ENCODE results near the gene ALG5. TPM values are rescaled to one million over a fixed set of nuclear protein-coding genes. Genes with fewer than 3 reads are reported as not detected.

The ALG5 gene
- polyA plus RNA-seq, 2 donors, result 17.0 to 26.2 TPM

GRCh38 chr13:36910545-36910944, 88.6 kb downstream of the ALG5 start:
- Histone ChIP-seq H3K27me3 (ENCODE audit: control insufficient read depth in 1 of 2, insufficient read depth in 2 of 2, low read length in 2 of 2) (no peaks in the 10 kb centered on the region), H3K4me1 (ENCODE audit: control insufficient read depth in 2 of 2, insufficient read depth in 2 of 2, low read length in 1 of 2) (no peaks in the 10 kb centered on the region), H3K4me3 (ENCODE audit: low read depth in 1 of 2, low read length in 2 of 2) (no peak overlapping the region), H3K27ac (ENCODE audit: low read depth in 2 of 2, low read length in 1 of 2) (no peak overlapping the region), H3K9me3 (ENCODE audit: control insufficient read depth in 2 of 2, insufficient read depth in 1 of 2, low read depth in 1 of 2, low read length in 1 of 2) (no peaks in the 10 kb centered on the region), H3K36me3 (ENCODE audit: control insufficient read depth in 2 of 2, insufficient read depth in 2 of 2, low read length in 1 of 2) (no peaks in the 10 kb centered on the region)
- whole genome bisulfite sequencing, 2 donors, result 98 to 100% methylated on average over 1 of the region's 1 CpG

DNA sequence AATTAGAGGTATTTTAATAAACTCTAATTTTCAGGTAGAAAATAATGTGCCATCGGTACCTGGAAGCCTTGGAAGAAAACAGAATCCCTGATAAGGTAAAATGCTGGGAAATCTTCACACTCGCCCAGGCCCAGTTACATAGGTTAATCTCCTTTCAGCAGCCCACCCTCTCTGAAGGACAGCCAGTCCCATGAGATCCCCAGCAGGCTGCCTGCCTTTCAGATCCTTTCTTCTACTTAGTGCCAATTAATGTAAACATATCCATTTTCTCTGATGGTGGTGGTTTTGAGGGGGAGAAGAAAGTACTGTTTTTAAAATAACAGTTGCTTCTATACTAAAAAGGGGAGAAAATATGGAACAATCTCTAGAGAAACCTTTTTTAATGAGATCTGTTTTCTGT, 91.3 kb downstream of the ALG5 start:
- H3K9me3 ChIP-seq (ENCODE audit: control insufficient read depth in 2 of 2, insufficient read depth in 1 of 2, low read depth in 1 of 2, low read length in 1 of 2), result no peaks in the 10 kb centered on the region
- no peak overlapping the region for H3K27ac ChIP-seq (ENCODE audit: low read depth in 2 of 2, low read length in 1 of 2)
- no peaks in the 10 kb centered on the region for H3K36me3 ChIP-seq (ENCODE audit: control insufficient read depth in 2 of 2, insufficient read depth in 2 of 2, low read length in 1 of 2)
- WGBS, 2 donors, result 90 to 91% methylated on average over 2 of the region's 2 CpGs
- H3K4me3 ChIP-seq (ENCODE audit: low read depth in 1 of 2, low read length in 2 of 2), result no peak overlapping the region
- H3K4me1 ChIP-seq (ENCODE audit: control insufficient read depth in 2 of 2, insufficient read depth in 2 of 2, low read length in 1 of 2), result no peaks in the 10 kb centered on the region
- no peaks in the 10 kb centered on the region for H3K27me3 ChIP-seq (ENCODE audit: control insufficient read depth in 1 of 2, insufficient read depth in 2 of 2, low read length in 2 of 2)

- H3K4me1 ChIP-seq (ENCODE audit: control insufficient read depth in 2 of 2, insufficient read depth in 2 of 2, low read length in 1 of 2), result no peaks in the 10 kb centered on the region
- no peak overlapping the region for H3K4me3 ChIP-seq (ENCODE audit: low read depth in 1 of 2, low read length in 2 of 2)
- no peaks in the 10 kb centered on the region for H3K27me3 ChIP-seq (ENCODE audit: control insufficient read depth in 1 of 2, insufficient read depth in 2 of 2, low read length in 2 of 2)
- 91 to 92% methylated on average over 4 of the region's 4 CpGs for WGBS, 2 donors
- no peaks in the 10 kb centered on the region for H3K36me3 ChIP-seq (ENCODE audit: control insufficient read depth in 2 of 2, insufficient read depth in 2 of 2, low read length in 1 of 2)
- H3K9me3 ChIP-seq (ENCODE audit: control insufficient read depth in 2 of 2, insufficient read depth in 1 of 2, low read depth in 1 of 2, low read length in 1 of 2), result no peaks in the 10 kb centered on the region
- no peak overlapping the region for H3K27ac ChIP-seq (ENCODE audit: low read depth in 2 of 2, low read length in 1 of 2)
Observed at GRCh38 chr13:36907266-36907665, 91.9 kb downstream of the ALG5 start.

GRCh38 chr13:36905944-36906343, 93.2 kb downstream of the ALG5 start:
- WGBS, 2 donors, result 89% methylated on average over 5 of the region's 5 CpGs
- no peaks in the 10 kb centered on the region for H3K27me3 ChIP-seq (ENCODE audit: control insufficient read depth in 1 of 2, insufficient read depth in 2 of 2, low read length in 2 of 2)
- no peaks in the 10 kb centered on the region for H3K36me3 ChIP-seq (ENCODE audit: control insufficient read depth in 2 of 2, insufficient read depth in 2 of 2, low read length in 1 of 2)
- H3K9me3 ChIP-seq (ENCODE audit: control insufficient read depth in 2 of 2, insufficient read depth in 1 of 2, low read depth in 1 of 2, low read length in 1 of 2), result no peaks in the 10 kb centered on the region
- no peaks in the 10 kb centered on the region for H3K4me1 ChIP-seq (ENCODE audit: control insufficient read depth in 2 of 2, insufficient read depth in 2 of 2, low read length in 1 of 2)
- H3K27ac ChIP-seq (ENCODE audit: low read depth in 2 of 2, low read length in 1 of 2), result no peak overlapping the region
- H3K4me3 ChIP-seq (ENCODE audit: low read depth in 1 of 2, low read length in 2 of 2), result no peak overlapping the region

- H3K4me3 ChIP-seq (ENCODE audit: low read depth in 1 of 2, low read length in 2 of 2), result no peak overlapping the region
- H3K36me3 ChIP-seq (ENCODE audit: control insufficient read depth in 2 of 2, insufficient read depth in 2 of 2, low read length in 1 of 2), result no peaks in the 10 kb centered on the region
- no peak overlapping the region for H3K27ac ChIP-seq (ENCODE audit: low read depth in 2 of 2, low read length in 1 of 2)
- H3K27me3 ChIP-seq (ENCODE audit: control insufficient read depth in 1 of 2, insufficient read depth in 2 of 2, low read length in 2 of 2), result no peaks in the 10 kb centered on the region
- H3K9me3 ChIP-seq (ENCODE audit: control insufficient read depth in 2 of 2, insufficient read depth in 1 of 2, low read depth in 1 of 2, low read length in 1 of 2), result no peaks in the 10 kb centered on the region
- H3K4me1 ChIP-seq (ENCODE audit: control insufficient read depth in 2 of 2, insufficient read depth in 2 of 2, low read length in 1 of 2), result no peaks in the 10 kb centered on the region
- 71 to 82% methylated on average over 8 of the region's 8 CpGs for WGBS, 2 donors
Observed at GRCh38 chr13:36903925-36904595, 95.1 kb downstream of the ALG5 start.

Other genes with a start within 250 kb of the ALG5 start
- gene RFXAP, start 180.1 kb downstream of the ALG5 start, polyA plus RNA-seq, result 1 to 10 TPM; 1.4 to 1.6 TPM
- 1 to 10 TPM in 1 of 2 donors, under 1 TPM in 1; 0.51 to 1.2 TPM for gene SMAD9, start 79.1 kb downstream of the ALG5 start, polyA plus RNA-seq
- 10 to 100 TPM; 27.6 to 37.6 TPM for gene EXOSC8, start 1.4 kb upstream of the ALG5 start, polyA plus RNA-seq
- gene SUPT20H, start 60.3 kb upstream of the ALG5 start, polyA plus RNA-seq, result 10 to 100 TPM; 16.2 to 16.6 TPM
- gene CSNK1A1L, start 106.3 kb upstream of the ALG5 start, polyA plus RNA-seq, result not detected

Data from esophagus (tissue), 2 donors.